Prostate gland (tissue), 2 donors: Measurements from ENCODE around the gene DNAH5. TPM values are rescaled to one million over a fixed set of nuclear protein-coding genes. Genes with fewer than 3 reads are reported as not detected.

Experiments
- DNase-seq: peaks from one replicate; pipeline ENCODE4 v3.0.0-alpha.2; 2019; ENCODE audit warnings: low spot score
- H3K27ac ChIP-seq, 2 donors: fragments of 200-600 bp; sonication (generic); 2 replicates each; pipeline ENCODE4 v1.5.1; 2017 to 2019
- H3K27me3 ChIP-seq: fragments of 200-600 bp; sonication (generic); replicated peaks from 2 replicates; pipeline ENCODE4 v1.5.1; 2019; ENCODE audit not compliant: insufficient read depth
- H3K36me3 ChIP-seq, 2 donors: fragments of 200-600 bp; sonication (generic); 1 replicate in 1 of 2; 2 replicates in 1 of 2; pipeline versions ENCODE4 v1.5.1 to v1.8.1; 2017 to 2019
- H3K4me1 ChIP-seq: fragments of 200-600 bp; sonication (generic); replicated peaks from 2 replicates; pipeline ENCODE4 v1.5.1; 2019
- H3K4me3 ChIP-seq, 2 donors: fragments of 200-600 bp; sonication (generic); 2 replicates each; pipeline ENCODE4 v1.5.1; 2017 to 2019
- H3K9me3 ChIP-seq: fragments of 200-600 bp; sonication (generic); 2 replicates; pipeline ENCODE4 v1.5.1; 2017
- POLR2A ChIP-seq: fragments of 450-650 bp; IDR thresholded peaks from one replicate; pipeline ENCODE4 v1.6.1; 2016; ENCODE audit warnings: antibody characterized with exemption, mild to moderate bottlenecking
- POLR2AphosphoS5 ChIP-seq: sonication (generic); formaldehyde crosslinking; IDR thresholded peaks from one replicate; pipeline ENCODE4 v1.6.1; 2017; ENCODE audit warnings: antibody characterized with exemption
- WGBS: methylation state at CpG from one replicate; pipeline ENCODE4 v1.1.5; 2018; 5-methylcytosine and 5-hydroxymethylcytosine counted together
- intact Hi-C: fragments of 100-400 bp; cut with DNase I; formaldehyde crosslinking; loops from one replicate; pipeline ENCODE4 v1.14.2; 2022
- total RNA-seq, 2 donors: library from RNA; depleted of rRNA; stranded (reverse); fragments of >200 nt; gene quantifications; one replicate each; pipeline ENCODE4 v1.1.0, GENCODE V29; 2016
- TF ChIP-seq, protein P1 (sequence below), 4 experiments: fragments of 200-600 bp in 2 of 4; fragments of 450-650 bp in 2 of 4; sonication (generic) in 2 of 4; IDR thresholded peaks; 1 replicate in 3 of 4; 2 replicates in 1 of 4; pipeline ENCODE4 v1.5.1; 2016 to 2019; ENCODE audit warnings: antibody characterized with exemption in 4 of 4, mild to moderate bottlenecking in 2 of 4, moderate library complexity in 2 of 4

The DNAH5 gene
- total RNA-seq, 2 donors from 2014 or later = 3.7 to 6.8 TPM

DNA sequence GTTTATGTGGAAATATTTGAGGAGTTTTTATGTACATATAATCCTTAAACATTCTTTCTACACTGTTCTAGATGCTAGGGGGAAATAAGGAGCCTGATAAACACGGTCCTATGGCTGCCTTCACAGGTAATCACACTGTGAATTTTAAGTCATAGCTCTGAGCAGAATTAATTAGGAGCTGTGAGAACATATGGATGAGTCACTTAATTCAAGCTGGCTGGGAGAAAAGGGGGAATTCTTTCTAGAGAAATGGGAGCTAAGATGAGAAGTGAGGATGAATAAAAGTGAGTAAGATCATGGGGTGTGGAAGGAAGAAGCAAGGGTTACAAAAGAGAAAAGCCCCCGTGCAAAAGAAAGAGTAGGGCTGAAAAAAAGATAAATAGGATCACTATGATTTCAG lies 290.8 kb downstream of the DNAH5 start:
- 73% methylated on average over 2 of the region's 2 CpGs for WGBS
- intact Hi-C loops = no loop called here
- H3K9me3 ChIP-seq = no peaks in the 10 kb centered on the region
- no peaks in the 10 kb centered on the region for H3K4me1 ChIP-seq
- no peaks in the 10 kb centered on the region for H3K36me3 ChIP-seq
- TF ChIP-seq, protein P1, sequence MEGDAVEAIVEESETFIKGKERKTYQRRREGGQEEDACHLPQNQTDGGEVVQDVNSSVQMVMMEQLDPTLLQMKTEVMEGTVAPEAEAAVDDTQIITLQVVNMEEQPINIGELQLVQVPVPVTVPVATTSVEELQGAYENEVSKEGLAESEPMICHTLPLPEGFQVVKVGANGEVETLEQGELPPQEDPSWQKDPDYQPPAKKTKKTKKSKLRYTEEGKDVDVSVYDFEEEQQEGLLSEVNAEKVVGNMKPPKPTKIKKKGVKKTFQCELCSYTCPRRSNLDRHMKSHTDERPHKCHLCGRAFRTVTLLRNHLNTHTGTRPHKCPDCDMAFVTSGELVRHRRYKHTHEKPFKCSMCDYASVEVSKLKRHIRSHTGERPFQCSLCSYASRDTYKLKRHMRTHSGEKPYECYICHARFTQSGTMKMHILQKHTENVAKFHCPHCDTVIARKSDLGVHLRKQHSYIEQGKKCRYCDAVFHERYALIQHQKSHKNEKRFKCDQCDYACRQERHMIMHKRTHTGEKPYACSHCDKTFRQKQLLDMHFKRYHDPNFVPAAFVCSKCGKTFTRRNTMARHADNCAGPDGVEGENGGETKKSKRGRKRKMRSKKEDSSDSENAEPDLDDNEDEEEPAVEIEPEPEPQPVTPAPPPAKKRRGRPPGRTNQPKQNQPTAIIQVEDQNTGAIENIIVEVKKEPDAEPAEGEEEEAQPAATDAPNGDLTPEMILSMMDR (IDR thresholded peaks at IDR 0.05) = no peak
- TF ChIP-seq POLR2AphosphoS5 (no peak), POLR2A (no peak)
- no peak overlapping the region for H3K4me3 ChIP-seq
- no peak overlapping the region for H3K27ac ChIP-seq
- no peaks in the 10 kb centered on the region for H3K27me3 ChIP-seq
- DNase-seq = no peak

DNA sequence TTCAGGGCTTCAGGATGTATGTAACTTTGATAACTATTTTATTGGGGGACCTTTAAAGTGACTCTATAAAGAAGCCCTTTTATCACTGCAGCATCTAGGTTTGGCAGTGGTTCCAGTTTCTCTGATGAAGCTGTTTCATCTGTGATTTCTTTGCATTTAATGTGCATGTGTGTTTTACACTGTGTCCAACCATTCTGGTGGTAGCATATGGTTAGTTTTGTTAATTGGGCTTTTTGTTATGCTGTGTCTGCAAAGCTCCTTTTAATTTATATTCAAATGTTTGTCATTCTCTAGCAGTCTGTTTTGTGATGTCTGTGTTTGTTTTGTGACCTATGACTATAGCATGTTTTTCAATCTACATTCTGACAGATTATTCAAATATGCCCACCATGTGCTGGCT lies 294.8 kb downstream of the DNAH5 start:
- H3K4me1 ChIP-seq = no peaks in the 10 kb centered on the region
- H3K9me3 ChIP-seq = no peaks in the 10 kb centered on the region
- TF ChIP-seq, protein P1 (IDR thresholded peaks at IDR 0.05) = no peak
- no peak for TF ChIP-seq POLR2AphosphoS5
- TF ChIP-seq POLR2A = no peak
- no peak for DNase-seq
- H3K36me3 ChIP-seq = no peaks in the 10 kb centered on the region
- no peak overlapping the region for H3K27ac ChIP-seq
- H3K4me3 ChIP-seq = no peak overlapping the region
- H3K27me3 ChIP-seq = no peaks in the 10 kb centered on the region
- intact Hi-C loops = no loop called here

DNA sequence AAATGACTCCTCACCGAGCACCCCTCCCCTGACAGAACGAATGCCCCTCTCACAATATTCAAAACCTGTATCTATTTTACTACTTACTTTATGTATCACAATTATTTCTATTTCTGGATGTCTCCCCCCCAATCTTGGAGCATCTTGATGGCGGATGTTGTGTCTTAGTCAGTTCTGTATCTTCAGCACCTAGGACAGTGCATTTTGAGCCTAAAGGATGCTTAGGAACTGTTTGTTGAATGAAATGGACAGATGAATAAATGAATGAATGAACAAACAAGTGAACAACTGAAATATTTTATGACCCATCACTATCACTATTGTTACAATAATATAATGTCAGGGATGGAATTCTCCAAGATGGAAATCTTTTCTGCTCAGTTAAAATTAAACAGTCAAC lies 295.7 kb downstream of the DNAH5 start:
- no peaks in the 10 kb centered on the region for H3K9me3 ChIP-seq
- no peaks in the 10 kb centered on the region for H3K36me3 ChIP-seq
- H3K27ac ChIP-seq = no peak overlapping the region
- WGBS = 79% methylated on average over 3 of the region's 3 CpGs
- no peak overlapping the region for H3K4me3 ChIP-seq
- H3K4me1 ChIP-seq = no peaks in the 10 kb centered on the region
- no peak for DNase-seq
- intact Hi-C loops = no loop called here
- no peaks in the 10 kb centered on the region for H3K27me3 ChIP-seq
- TF ChIP-seq POLR2A (no peak), POLR2AphosphoS5 (no peak)
- TF ChIP-seq, protein P1 (IDR thresholded peaks at IDR 0.05) = no peak

DNA sequence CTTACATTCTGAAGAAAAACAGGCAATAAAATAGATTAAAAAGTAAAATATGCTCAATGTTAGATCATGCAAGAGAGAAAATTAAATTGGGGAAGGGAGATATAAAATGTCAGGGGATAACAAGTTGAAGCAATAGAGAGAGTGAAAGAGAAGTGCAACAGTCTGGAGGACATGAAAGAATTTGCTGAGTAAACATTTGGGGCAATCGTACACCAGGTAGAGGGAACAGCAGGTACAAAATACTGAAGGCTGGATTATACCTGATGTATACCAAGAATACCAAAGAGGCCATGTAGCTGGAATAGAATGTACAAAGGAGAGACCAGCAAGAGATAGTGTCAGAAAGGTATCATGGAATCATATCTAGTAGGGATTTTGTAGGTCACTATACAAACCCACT lies 300.8 kb downstream of the DNAH5 start:
- 55% methylated on average over 1 of the region's 1 CpG for WGBS
- TF ChIP-seq POLR2AphosphoS5 (no peak), POLR2A (no peak)
- TF ChIP-seq, protein P1 (IDR thresholded peaks at IDR 0.05) = no peak
- no peaks in the 10 kb centered on the region for H3K36me3 ChIP-seq
- H3K9me3 ChIP-seq = no peaks in the 10 kb centered on the region
- DNase-seq = no peak
- intact Hi-C loops = no loop called here
- H3K4me3 ChIP-seq = no peak overlapping the region
- no peaks in the 10 kb centered on the region for H3K4me1 ChIP-seq
- H3K27me3 ChIP-seq = no peaks in the 10 kb centered on the region
- H3K27ac ChIP-seq = no peak overlapping the region

DNA sequence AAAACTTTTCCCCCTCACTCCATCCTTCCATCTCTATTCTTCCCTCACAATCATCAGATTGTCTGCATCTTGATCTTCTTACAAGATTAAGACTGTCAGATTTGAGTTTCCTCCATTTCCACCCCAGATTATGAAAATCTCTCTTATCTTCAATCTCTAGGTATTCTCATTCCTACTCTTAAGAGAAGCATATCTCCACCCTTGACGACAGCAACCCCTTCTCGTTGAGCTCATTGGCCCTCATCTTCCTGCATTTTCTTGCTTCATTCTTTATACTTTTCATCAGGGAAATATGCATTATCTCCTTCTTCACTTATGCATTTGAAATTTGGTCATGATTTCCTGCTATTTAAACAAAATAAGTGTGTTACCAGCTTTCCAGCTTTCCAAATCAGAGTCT lies 301.3 kb downstream of the DNAH5 start:
- H3K4me1 ChIP-seq = no peaks in the 10 kb centered on the region
- 85% methylated on average over 2 of the region's 2 CpGs for WGBS

More for the DNA sequence above, 301.3 kb downstream of the DNAH5 start:
- Histone ChIP-seq H3K27ac (no peak overlapping the region), H3K4me3 (no peak overlapping the region), H3K36me3 (no peaks in the 10 kb centered on the region), H3K9me3 (no peaks in the 10 kb centered on the region), H3K27me3 (no peaks in the 10 kb centered on the region)
- no peak for TF ChIP-seq POLR2AphosphoS5
- TF ChIP-seq, protein P1 (IDR thresholded peaks at IDR 0.05) = no peak
- TF ChIP-seq POLR2A = no peak
- DNase-seq = no peak
- intact Hi-C loops = no loop called here

Other genes starting within 250 kb of the DNAH5 start
- 100 to 1,000 TPM in 1 of 2 donors, 10 to 100 TPM in 1; 90.3 to 197 TPM for gene TRIO, start 198.7 kb upstream of the DNAH5 start, total RNA-seq